Measurements from ENCODE around the gene SULT1E1.

GRCh38 chr4:69816236-69816635, 43.7 kb downstream of the SULT1E1 start:
- TF ChIP-seq ZNF174 (tag by site-specific recombination; IDR thresholded peaks at IDR 0.05) (no peak), ZNF274 (IDR thresholded peaks at IDR 0.05; ENCODE audit: low read length) (no peak), ZNF274 (tag by site-specific recombination; IDR thresholded peaks at IDR 0.05; ENCODE audit: borderline replicate concordance) (no peak), ZNF585B (tag by site-specific recombination; IDR thresholded peaks at IDR 0.05) (no peak), ZNF146 (tag by site-specific recombination; IDR thresholded peaks at IDR 0.05) (no peak), YY1 (tag by site-specific recombination; IDR thresholded peaks at IDR 0.05) (no peak), ZBTB11 (tag by site-specific recombination; conservative IDR thresholded peaks at IDR 0.05; ENCODE audit: low read depth) (no peak), REST (tag by site-specific recombination; IDR thresholded peaks at IDR 0.05) (no peak), ATF2 (tag by site-specific recombination; IDR thresholded peaks at IDR 0.05; ENCODE audit: low read depth) (no peak), ELK4 (IDR thresholded peaks at IDR 0.05; ENCODE audit: borderline replicate concordance, low read depth, low read length) (no peak), REPIN1 (tag by site-specific recombination; IDR thresholded peaks at IDR 0.05; ENCODE audit: low read depth) (no peak), CTCF (tag by site-specific recombination; IDR thresholded peaks at IDR 0.05) (no peak), ZNF529 (tag by site-specific recombination; IDR thresholded peaks at IDR 0.05; ENCODE audit: insufficient replicate concordance) (no peak)

Measured in HEK293 (cell line).